ENCODE data around the gene GCAT. TPM values are rescaled to one million over a fixed set of nuclear protein-coding genes. Genes with fewer than 3 reads are reported as not detected.

Gene GCAT
- total RNA-seq, 1 experiment from 2014 or later = 23.5 TPM

DNA sequence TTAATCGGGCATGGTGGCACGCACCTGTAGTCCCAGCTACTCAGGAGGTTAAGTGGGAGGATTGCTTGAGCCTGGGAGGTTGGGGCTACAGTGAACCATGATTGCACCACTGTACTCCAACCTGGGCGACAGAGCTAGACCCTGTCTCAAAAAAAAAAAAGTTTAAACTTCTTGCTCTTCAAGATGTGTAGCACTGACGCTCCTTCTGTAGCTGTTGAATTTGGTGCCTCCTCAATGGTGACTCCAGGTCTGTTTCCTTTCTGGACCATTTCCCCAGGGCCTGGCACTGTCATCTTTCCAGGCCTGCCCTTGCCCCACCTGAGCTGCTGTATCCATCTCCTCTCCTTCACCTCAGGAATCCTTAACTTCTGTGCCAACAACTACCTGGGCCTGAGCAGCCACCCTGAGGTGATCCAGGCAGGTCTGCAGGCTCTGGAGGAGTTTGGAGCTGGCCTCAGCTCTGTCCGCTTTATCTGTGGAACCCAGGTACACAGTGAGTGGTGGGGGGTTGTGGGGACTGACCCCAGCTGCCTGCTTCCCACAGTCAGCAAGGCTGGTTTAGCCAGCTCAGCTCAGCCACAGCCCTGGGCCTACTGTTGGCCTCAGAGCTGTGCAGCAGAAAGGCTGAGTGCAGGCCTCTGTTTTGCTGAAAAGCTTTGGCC lies 2.1 kb downstream of the GCAT start:
- DNase-seq (ENCODE audit: low spot score) = no peak

DNA sequence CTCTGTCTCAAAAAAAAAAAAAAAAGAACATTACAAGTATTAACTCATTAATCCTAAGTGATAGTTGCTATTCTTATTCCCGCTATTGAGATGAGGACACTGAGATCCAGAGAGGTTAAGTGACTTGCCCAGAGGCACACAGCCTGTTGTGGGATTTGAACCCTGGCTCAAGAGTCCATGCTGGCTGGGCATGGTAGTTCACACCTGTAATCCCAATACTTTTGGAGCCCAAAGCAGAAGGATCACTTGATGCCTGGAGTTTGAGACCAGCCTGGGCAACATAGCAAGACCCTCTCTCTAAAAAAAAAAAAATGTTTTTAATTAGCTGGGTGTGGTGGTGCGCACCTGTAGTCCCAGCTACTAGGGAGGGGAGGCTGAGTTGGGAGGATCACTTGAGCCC lies 4.1 kb downstream of the GCAT start:
- no peak for DNase-seq (ENCODE audit: low spot score)

GRCh38 chr22:37812869-37813678 lies 5.3 kb downstream of the GCAT start:
- no peak for DNase-seq (ENCODE audit: low spot score)

DNA sequence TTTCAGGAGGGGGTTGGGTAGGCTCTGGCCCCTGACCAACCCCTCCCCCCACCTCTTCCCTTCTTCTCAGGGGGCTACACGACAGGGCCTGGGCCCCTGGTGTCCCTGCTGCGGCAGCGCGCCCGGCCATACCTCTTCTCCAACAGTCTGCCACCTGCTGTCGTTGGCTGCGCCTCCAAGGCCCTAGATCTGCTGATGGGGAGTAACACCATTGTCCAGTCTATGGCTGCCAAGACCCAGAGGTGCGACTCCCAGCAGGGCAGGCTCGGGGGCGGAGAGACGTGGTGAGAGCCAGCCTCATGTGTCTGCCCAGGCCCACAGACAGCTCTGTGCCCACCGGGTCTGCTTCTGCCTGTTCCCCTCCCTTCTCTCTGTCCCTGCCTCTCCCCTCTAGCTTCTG lies 7.9 kb downstream of the GCAT start:
- no peak for DNase-seq (ENCODE audit: low spot score)

DNA sequence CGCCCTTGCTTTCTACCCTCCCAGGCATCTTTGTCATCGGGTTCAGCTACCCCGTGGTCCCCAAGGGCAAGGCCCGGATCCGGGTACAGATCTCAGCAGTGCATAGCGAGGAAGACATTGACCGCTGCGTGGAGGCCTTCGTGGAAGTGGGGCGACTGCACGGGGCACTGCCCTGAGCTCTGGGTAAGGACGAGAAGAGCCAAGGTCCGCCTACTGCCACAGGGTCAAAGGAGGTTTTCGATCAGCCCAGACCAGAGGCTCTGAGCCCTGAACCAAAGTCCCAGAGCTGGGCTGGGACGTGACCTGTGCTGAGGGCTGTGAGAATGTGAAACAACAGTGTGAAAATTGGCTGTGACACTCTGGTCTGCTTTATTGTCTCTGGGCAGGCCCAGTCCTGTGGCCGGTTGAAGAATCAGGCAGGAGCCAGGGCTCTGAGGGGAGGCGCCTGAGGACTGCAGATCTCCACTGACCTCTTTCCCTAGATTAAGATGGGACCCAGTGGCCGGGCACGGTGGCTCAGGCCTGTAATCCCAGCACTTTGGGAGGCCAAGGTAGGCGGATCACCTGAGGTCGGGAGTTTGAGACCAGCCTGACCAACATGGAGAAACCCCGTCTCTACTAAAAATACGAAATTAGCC lies 8.9 kb downstream of the GCAT start:
- no peak for DNase-seq (ENCODE audit: low spot score)

- peak; percentile 84 for DNase-seq (ENCODE audit: low spot score)
Measured at GRCh38 chr22:37817705-37818408, 10.1 kb downstream of the GCAT start.

DNA sequence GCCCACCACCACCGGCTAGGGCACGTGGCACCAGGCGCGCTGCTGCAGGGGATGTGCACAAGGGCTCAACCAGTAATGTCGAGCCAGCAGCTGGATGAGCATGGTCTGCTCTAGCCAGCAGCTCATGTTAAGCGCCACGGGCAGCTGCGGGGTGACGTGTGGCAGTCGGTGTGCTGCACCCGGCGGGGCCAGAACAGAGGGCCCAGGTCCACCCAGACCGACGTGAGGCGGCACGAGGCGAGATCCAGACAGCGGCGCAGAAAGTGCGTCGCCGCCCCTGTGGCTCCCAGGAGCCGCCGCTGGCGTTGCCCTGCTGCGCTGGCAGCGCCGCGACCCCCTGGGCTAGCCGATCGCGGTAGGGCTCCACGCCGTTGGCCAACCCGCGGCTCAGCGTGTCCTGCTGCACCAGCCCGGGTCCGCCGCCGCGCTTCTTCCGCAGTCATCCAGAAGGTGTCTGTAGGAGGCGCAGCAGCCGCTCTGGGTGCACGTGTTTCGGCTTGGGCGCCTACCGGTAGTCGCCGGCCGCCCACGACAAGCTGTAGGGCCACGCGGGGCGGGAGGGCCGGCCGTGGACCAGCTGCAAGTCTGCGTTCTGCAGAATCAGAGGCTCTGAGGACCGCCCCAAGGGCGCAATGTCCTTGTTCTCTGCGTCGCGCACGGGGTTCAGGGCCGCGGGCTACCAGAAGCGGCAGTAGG lies 10.8 kb downstream of the GCAT start:
- peak; percentile 53 for DNase-seq (ENCODE audit: low spot score)

GRCh38 chr22:37819105-37819433 lies 11.3 kb downstream of the GCAT start:
- DNase-seq (ENCODE audit: low spot score) = no peak

- no peak for DNase-seq (ENCODE audit: low spot score)
Measured at GRCh38 chr22:37820350-37820749, 12.6 kb downstream of the GCAT start.

- DNase-seq (ENCODE audit: low spot score) = no peak
Measured at GRCh38 chr22:37822079-37822833, 14.5 kb downstream of the GCAT start.

GRCh38 chr22:37823134-37823985 lies 15.6 kb downstream of the GCAT start, which contains the start of gene GALR3:
GALR3 (plus strand) TSS chr22:37823382; CDS start chr22:37823407, 25 bp downstream.
- DNase-seq (ENCODE audit: low spot score) = no peak

- DNase-seq (ENCODE audit: low spot score) = no peak
Measured at GRCh38 chr22:37824674-37825641, 17.2 kb downstream of the GCAT start.

DNA sequence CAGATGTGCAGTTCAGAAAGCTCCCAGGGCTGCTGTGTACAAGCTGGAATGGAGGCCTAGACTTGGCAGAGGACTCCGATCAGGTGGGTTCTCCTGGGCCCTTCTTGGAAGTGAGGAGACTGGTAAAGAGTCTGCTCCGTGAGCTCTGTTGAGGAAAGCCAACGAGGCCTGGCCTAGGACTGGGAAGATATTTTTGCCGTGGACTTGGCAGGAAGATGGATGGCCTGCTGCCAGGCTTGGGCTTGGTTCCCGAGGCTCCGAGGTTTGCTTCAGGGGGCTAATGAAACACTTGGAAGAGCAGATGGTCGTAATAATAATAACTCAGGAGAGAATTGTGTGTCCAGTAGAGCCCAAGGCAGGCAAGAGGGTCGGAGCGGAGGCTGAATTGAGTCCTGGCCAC lies 19.3 kb downstream of the GCAT start:
- no peak for DNase-seq (ENCODE audit: low spot score)

GRCh38 chr22:37830093-37830842 lies 22.5 kb downstream of the GCAT start:
- DNase-seq (ENCODE audit: low spot score) = no peak

DNA sequence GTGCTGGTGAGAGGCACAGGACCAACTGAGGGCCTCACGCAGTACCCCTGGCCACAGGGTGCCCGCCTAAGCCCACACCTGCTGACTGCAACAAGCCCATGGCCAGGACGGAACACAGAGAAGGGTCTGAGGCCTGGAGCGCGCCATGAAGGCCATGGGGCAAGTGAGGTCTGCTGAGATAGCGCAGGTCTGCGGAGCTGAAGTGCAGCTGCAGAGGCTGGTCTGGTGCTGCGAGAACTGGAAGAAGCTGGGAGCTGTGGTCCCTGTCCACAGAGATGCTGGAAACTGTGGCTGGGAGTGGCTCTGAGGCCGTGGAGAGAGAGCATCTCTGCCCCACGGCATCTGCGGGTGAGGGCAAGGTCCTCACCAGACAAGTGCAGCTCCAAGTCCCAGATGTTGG lies 23.7 kb downstream of the GCAT start:
- DNase-seq (ENCODE audit: low spot score) = no peak

DNA sequence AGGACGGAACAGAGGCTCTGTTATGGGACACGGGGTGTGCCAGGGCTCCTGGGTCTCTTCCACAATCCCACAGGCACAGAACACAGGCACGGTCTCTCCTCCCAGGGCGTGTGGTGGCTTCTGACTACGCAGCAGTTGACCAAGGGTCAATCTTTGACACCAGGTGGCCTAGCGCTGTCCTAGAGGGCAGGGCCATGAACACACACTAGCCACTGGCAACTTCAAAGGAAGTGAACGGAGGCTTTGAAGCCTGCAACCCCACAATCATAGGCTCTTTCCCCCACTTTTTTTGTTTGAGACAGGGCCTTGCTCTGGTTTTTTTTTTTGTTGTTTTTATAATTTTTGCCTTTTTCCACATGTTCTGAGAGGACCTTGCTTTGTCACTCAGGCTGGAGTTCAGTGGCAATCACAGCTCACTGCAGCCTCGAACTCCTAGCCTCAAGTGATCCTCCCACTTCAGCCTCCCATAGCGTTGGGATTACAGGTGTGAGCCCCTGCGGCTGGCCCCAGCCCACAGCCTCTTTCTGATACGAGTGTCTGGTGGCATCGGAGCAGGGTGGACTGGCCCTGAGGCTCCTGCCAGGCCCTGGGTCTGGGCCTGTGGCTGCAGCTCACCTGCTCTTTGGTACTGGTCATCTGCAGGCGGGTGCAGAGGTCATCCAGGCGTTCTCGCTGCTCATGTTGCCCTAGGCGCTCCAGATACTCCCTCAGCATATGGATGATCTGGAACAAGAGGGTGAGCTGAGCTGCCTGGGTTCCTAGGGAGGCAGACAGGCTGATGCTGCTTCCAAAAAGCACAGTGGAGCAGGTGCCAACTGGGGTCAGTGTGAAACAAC lies 24.5 kb downstream of the GCAT start:
- DNase-seq (ENCODE audit: low spot score) = no peak

All from HT-29 (cell line).